Body of pancreas (tissue), 4 donors: ENCODE data around the gene TEAD1. TPM values are rescaled to one million over a fixed set of nuclear protein-coding genes. Genes with fewer than 3 reads are reported as not detected.

ENCODE experiments used
- ATAC-seq: fragments of 150-250 bp; one replicate; pipeline ENCODE4 v1.9.1; 2016
- DNase-seq, 4 donors: peaks; one replicate each; pipeline ENCODE4 v3.0.0-alpha.2; 2019
- H3K27ac ChIP-seq, 4 donors: fragments of 200-600 bp; sonication (generic); 1 replicate in 3 of 4; 2 replicates in 1 of 4; pipeline versions ENCODE4 v1.5.1 to v1.6.1; 2016 to 2019; ENCODE audit warnings: mild to moderate bottlenecking in 1 of 4, mixed read lengths in 1 of 4, moderate library complexity in 1 of 4
- H3K27me3 ChIP-seq, 2 donors: fragments of 200-600 bp; sonication (generic); one replicate each; pipeline ENCODE4 v1.6.0; 2016; ENCODE audit warnings: mild to moderate bottlenecking in 1 of 2
- H3K36me3 ChIP-seq, 2 donors: fragments of 200-600 bp; sonication (generic); replicated peaks in 1 of 2; 2 replicates each; pipeline ENCODE4 v1.5.1; 2016; ENCODE audit warnings: low read depth in 2 of 2; ENCODE audit not compliant: insufficient read depth in 1 of 2
- H3K4me1 ChIP-seq: fragments of 200-600 bp; sonication (generic); one replicate; pipeline ENCODE4 v1.6.0; 2016
- H3K4me3 ChIP-seq, 2 donors: fragments of 200-600 bp; sonication (generic); 1 replicate in 1 of 2; 2 replicates in 1 of 2; pipeline ENCODE4 v1.5.1; 2016 to 2019
- H3K9me3 ChIP-seq, 3 donors: fragments of 200-600 bp; sonication (generic); 1 replicate in 2 of 3; 2 replicates in 1 of 3; pipeline ENCODE4 v1.5.1; 2016
- POLR2A ChIP-seq, 3 donors: fragments of 450-650 bp; IDR thresholded peaks; one replicate each; pipeline ENCODE4 v1.6.1; 2016; ENCODE audit warnings: antibody characterized with exemption in 3 of 3, mild to moderate bottlenecking in 2 of 3
- WGBS, 2 donors: methylation state at CpG; one replicate each; pipeline ENCODE4 v1.1.5; 2017; 5-methylcytosine and 5-hydroxymethylcytosine counted together
- intact Hi-C: fragments of 100-400 bp; cut with DNase I; formaldehyde crosslinking; loops from one replicate; pipeline ENCODE4 v1.15.1; 2023
- total RNA-seq, 2 donors: library from RNA; depleted of rRNA; stranded (reverse); fragments of >200 nt; gene quantifications; one replicate each; pipeline ENCODE4 v1.1.0, GENCODE V29; 2016
- TF ChIP-seq, protein P1 (sequence below), 7 experiments: fragments of 450-650 bp in 4 of 7; fragments of 200-600 bp in 3 of 7; sonication (generic) in 3 of 7; IDR thresholded peaks; one replicate each; pipeline ENCODE4 v1.5.1; 2016 to 2019; ENCODE audit warnings: antibody characterized with exemption in 7 of 7

TEAD1 gene
- total RNA-seq, 2 donors from 2014 or later = 36.9 to 55.0 TPM

- Histone ChIP-seq H3K4me3 (no peak overlapping the region), H3K27me3 (no peaks in the 10 kb centered on the region), H3K9me3 (no peaks in the 10 kb centered on the region), H3K36me3 (no peaks in the 10 kb centered on the region), H3K4me1 (no peaks in the 10 kb centered on the region), H3K27ac (no peak overlapping the region)
- 93 to 97% methylated on average over 4 of the region's 4 CpGs for WGBS, 2 donors
- intact Hi-C loops = no loop called here
- DNase-seq (no peak), ATAC-seq (no peak)
- TF ChIP-seq, protein P1, sequence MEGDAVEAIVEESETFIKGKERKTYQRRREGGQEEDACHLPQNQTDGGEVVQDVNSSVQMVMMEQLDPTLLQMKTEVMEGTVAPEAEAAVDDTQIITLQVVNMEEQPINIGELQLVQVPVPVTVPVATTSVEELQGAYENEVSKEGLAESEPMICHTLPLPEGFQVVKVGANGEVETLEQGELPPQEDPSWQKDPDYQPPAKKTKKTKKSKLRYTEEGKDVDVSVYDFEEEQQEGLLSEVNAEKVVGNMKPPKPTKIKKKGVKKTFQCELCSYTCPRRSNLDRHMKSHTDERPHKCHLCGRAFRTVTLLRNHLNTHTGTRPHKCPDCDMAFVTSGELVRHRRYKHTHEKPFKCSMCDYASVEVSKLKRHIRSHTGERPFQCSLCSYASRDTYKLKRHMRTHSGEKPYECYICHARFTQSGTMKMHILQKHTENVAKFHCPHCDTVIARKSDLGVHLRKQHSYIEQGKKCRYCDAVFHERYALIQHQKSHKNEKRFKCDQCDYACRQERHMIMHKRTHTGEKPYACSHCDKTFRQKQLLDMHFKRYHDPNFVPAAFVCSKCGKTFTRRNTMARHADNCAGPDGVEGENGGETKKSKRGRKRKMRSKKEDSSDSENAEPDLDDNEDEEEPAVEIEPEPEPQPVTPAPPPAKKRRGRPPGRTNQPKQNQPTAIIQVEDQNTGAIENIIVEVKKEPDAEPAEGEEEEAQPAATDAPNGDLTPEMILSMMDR (IDR thresholded peaks at IDR 0.05) = no peak
- TF ChIP-seq POLR2A (IDR thresholded peaks at IDR 0.05) = no peak
Observed at GRCh38 chr11:12734625-12735024, 60.4 kb downstream of the TEAD1 start.

DNA sequence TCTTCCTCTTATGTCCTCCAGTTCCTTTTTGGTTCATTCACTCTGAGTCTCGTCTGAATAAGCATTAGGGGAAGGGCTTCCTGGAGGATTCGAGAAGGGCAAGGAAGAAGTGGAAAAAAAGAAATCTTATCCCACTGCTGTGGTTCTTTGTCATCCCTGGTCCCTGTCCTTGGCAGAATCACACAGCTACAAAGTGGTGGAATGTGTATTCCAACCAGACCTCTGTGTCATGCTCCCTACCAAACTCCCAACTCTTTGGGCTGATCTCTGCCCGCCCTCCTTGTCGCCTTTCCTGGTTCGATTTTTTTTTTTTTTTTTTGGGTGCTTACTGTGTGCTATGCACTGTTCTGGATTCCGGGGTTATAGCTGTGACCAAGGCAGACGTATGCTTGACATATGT is 61.0 kb downstream of the TEAD1 start:
- DNase-seq (no peak), ATAC-seq (no peak)
- Histone ChIP-seq H3K27ac (no peak overlapping the region), H3K4me1 (no peaks in the 10 kb centered on the region), H3K9me3 (no peaks in the 10 kb centered on the region), H3K27me3 (no peaks in the 10 kb centered on the region), H3K4me3 (no peak overlapping the region), H3K36me3 (no peaks in the 10 kb centered on the region)
- intact Hi-C loops = no loop called here
- WGBS, 2 donors = 82 to 88% methylated on average over 7 of the region's 7 CpGs
- TF ChIP-seq, protein P1 (IDR thresholded peaks at IDR 0.05) = no peak
- TF ChIP-seq POLR2A (IDR thresholded peaks at IDR 0.05) = no peak

DNA sequence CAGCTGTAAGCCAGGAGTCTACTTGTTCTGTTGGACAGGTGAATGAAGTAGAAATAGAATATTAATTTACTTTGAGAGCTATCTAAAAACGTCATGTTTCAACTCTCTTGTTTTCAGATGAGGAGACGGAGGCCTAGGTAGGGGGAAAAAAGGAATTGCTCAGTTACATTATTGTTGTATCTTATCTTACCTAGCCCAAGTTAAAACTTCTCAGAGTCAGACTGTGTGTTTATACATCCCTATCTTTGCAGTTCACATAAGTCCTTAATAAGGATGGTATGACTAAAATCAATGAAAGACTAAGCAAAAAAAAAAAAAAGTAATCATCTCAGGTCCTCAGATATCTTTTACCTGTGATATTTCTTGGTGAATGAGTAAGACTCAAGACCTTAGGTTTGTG is 62.8 kb downstream of the TEAD1 start:
- Histone ChIP-seq H3K27me3 (no peaks in the 10 kb centered on the region), H3K4me1 (no peaks in the 10 kb centered on the region), H3K27ac (no peak overlapping the region), H3K9me3 (no peaks in the 10 kb centered on the region), H3K4me3 (no peak overlapping the region), H3K36me3 (no peaks in the 10 kb centered on the region)
- DNase-seq = no peak
- intact Hi-C loops = no loop called here
- TF ChIP-seq POLR2A (IDR thresholded peaks at IDR 0.05) = no peak
- TF ChIP-seq, protein P1 (IDR thresholded peaks at IDR 0.05) = no peak
- WGBS, 2 donors = 45 to 54% methylated on average over 2 of the region's 2 CpGs
- no peak for ATAC-seq

DNA sequence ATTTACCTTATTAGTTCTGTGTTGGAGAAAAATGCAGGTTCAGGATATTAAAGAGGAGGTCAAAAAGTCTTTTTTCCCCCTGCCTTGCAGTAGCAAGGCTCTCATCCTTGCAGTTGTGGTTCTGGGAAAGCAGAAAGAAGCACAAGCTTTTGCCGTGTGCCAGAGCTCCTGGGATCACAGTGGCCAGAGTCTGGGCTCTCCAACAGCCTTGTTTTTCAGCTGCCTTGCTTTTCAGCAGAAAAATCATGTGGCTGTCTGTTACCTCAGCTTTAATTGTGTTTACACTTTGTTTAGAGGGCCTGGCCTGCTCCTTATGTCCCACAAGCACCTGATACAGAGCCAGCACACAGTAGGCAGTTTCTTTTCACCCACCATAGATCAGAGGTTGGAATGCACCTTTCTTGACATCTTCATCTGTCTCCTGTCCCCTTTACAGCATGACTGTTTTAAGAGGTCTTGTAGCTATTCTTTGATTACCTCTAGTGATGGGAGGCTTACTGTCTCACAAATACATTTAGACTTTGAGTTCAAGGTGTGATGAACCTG is 67.5 kb downstream of the TEAD1 start:
- ATAC-seq (no peak), DNase-seq (no peak)
- Histone ChIP-seq H3K4me3 (no peak overlapping the region), H3K27me3 (no peaks in the 10 kb centered on the region), H3K27ac (no peak overlapping the region), H3K36me3 (no peaks in the 10 kb centered on the region), H3K9me3 (no peaks in the 10 kb centered on the region), H3K4me1 (peaks cover 9% of the 10 kb centered on the region)
- 50 to 67% methylated on average over 1 of the region's 1 CpG for WGBS, 2 donors
- intact Hi-C loops = no loop called here
- TF ChIP-seq POLR2A (IDR thresholded peaks at IDR 0.05) = no peak
- TF ChIP-seq, protein P1 (IDR thresholded peaks at IDR 0.05) = no peak

GRCh38 chr11:12743834-12744449 is 69.7 kb downstream of the TEAD1 start:
- intact Hi-C loops = no loop called here
- Histone ChIP-seq H3K4me3 (no peak overlapping the region), H3K36me3 (no peaks in the 10 kb centered on the region), H3K27me3 (no peaks in the 10 kb centered on the region), H3K27ac (peak overlapping the region in 1 of 4 donors; percentile 43), H3K9me3 (no peaks in the 10 kb centered on the region), H3K4me1 (peaks cover 11% of the 10 kb centered on the region)
- TF ChIP-seq, protein P1 (IDR thresholded peaks at IDR 0.05) = no peak
- TF ChIP-seq POLR2A (IDR thresholded peaks at IDR 0.05) = no peak
- WGBS, 2 donors = 69 to 80% methylated on average over 8 of the region's 8 CpGs
- DNase-seq (no peak), ATAC-seq (no peak)
